Fibroblast of lung (primary cell): ENCODE measurements around the gene KDM3A.

ENCODE experiments used
- CTCF ChIP-seq, 2 donors: IDR thresholded peaks in 1 of 2; conservative IDR thresholded peaks in 1 of 2; 1 replicate in 1 of 2; 2 replicates in 1 of 2; pipeline ENCODE4 v1.5.1; 2011 to 2012; ENCODE audit warnings: low read length in 2 of 2, control low read depth in 1 of 2, inconsistent platforms in 1 of 2, low read depth in 1 of 2, mild to moderate bottlenecking in 1 of 2
- EZH2 ChIP-seq: IDR thresholded peaks from 2 replicates; pipeline ENCODE4 v1.5.1; 2012; ENCODE audit warnings: low read length, control low read depth, mild to moderate bottlenecking; ENCODE audit errors: missing control alignments

- TF ChIP-seq CTCF (conservative IDR thresholded peaks at IDR 0.05 in 1 of 2, IDR thresholded peaks at IDR 0.05 in 1 of 2; ENCODE audit: low read depth in 1 of 2, low read length in 2 of 2) = no peak
- no peak for TF ChIP-seq EZH2
Measured at GRCh38 chr2:86522711-86523110, 81.5 kb downstream of the KDM3A start.
